OCI-LY3 (cell line): ENCODE measurements around the gene MAPT.

Experiments
- H2AFZ ChIP-seq: fragments of 200-600, 300-600 bp; shearing (Covaris generic); 2 replicates; pipeline ENCODE4 v1.6.0; 2014; ENCODE audit warnings: antibody characterized with exemption, low read depth, low read length
- H3K27ac ChIP-seq: fragments of 200-600, 300-600 bp; sonication (generic); 2 replicates; pipeline ENCODE4 v1.5.1; 2014; ENCODE audit warnings: mild to moderate bottlenecking, low read length, moderate library complexity, mixed read lengths
- H3K27me3 ChIP-seq: fragments of 200-600, 300-600 bp; sonication (generic); 2 replicates; pipeline ENCODE4 v1.6.1; 2014; ENCODE audit warnings: low read depth, low read length, mixed read lengths
- H3K36me3 ChIP-seq: fragments of 200-600, 300-600 bp; sonication (generic); replicated peaks from 2 replicates; pipeline ENCODE3; 2014; ENCODE audit warnings: low read depth, low read length, mixed read lengths
- H3K4me1 ChIP-seq: fragments of 300-600, 200-600 bp; sonication (generic); 2 replicates; pipeline ENCODE4 v1.6.1; 2014; ENCODE audit warnings: low read length, mixed read lengths
- H3K4me2 ChIP-seq: fragments of 200-600, 300-600 bp; sonication (generic); 2 replicates; pipeline ENCODE4 v1.6.1; 2014; ENCODE audit warnings: low read length, mixed read lengths
- H3K4me3 ChIP-seq: fragments of 300-600, 200-600 bp; sonication (generic); 2 replicates; pipeline ENCODE4 v1.5.1; 2014; ENCODE audit warnings: antibody characterized with exemption, mild to moderate bottlenecking, low read length, moderate library complexity
- H3K79me2 ChIP-seq: fragments of 300-600, 200-600 bp; shearing (Covaris generic); 2 replicates; pipeline ENCODE4 v1.6.1; 2014; ENCODE audit warnings: mild to moderate bottlenecking, low read length, mixed read lengths
- H3K9ac ChIP-seq: fragments of 300-600, 200-600 bp; shearing (Covaris generic); 2 replicates; pipeline ENCODE4 v1.6.0; 2014; ENCODE audit warnings: mild to moderate bottlenecking, low read length, moderate library complexity
- H3K9me3 ChIP-seq: fragments of 200-600, 300-600 bp; shearing (Covaris generic); 2 replicates; pipeline ENCODE4 v1.6.1; 2014; ENCODE audit warnings: low read length, mixed read lengths; ENCODE audit not compliant: insufficient read depth
- H4K20me1 ChIP-seq: fragments of 200-600, 300-600 bp; sonication (generic); 2 replicates; pipeline ENCODE4 v1.6.1; 2016; ENCODE audit warnings: low read length, mixed read lengths; ENCODE audit not compliant: insufficient read depth
- CTCF ChIP-seq: fragments of 200-600, 300-600 bp; sonication (generic); IDR thresholded peaks from 2 replicates; pipeline ENCODE4 v1.5.1; 2014; ENCODE audit warnings: antibody characterized with exemption, low read length, low read depth
- EZH2phosphoT487 ChIP-seq: fragments of 200-600 bp; shearing (Covaris generic); IDR thresholded peaks from 2 replicates; pipeline ENCODE4 v1.6.1; 2018; ENCODE audit warnings: antibody characterized with exemption, mixed run types, low read depth

MAPT gene

GRCh38 chr17:45874151-45874550, 20.2 kb upstream of the MAPT start:
- no peaks in the 10 kb centered on the region for H4K20me1 ChIP-seq
- H3K9me3 ChIP-seq: peaks cover 2% of the 10 kb centered on the region; the same call in 1 of the 2 replicates
- TF ChIP-seq EZH2phosphoT487 (no peak), CTCF (no peak)
- H3K4me3 ChIP-seq: no peak overlapping the region
- H3K27me3 ChIP-seq: peaks cover 18% of the 10 kb centered on the region; the same call in 1 of the 2 replicates
- H3K79me2 ChIP-seq: no peaks in the 10 kb centered on the region
- H3K36me3 ChIP-seq: no peaks in the 10 kb centered on the region
- no peak overlapping the region for H2AFZ ChIP-seq
- no peak overlapping the region for H3K27ac ChIP-seq
- H3K4me1 ChIP-seq: no peaks in the 10 kb centered on the region
- H3K4me2 ChIP-seq: no peak overlapping the region
- no peak overlapping the region for H3K9ac ChIP-seq

- Histone ChIP-seq H3K4me3 (no peak overlapping the region), H2AFZ (no peak overlapping the region), H3K4me1 (no peaks in the 10 kb centered on the region), H3K4me2 (no peak overlapping the region), H3K79me2 (no peaks in the 10 kb centered on the region), H3K9ac (no peak overlapping the region), H3K27me3 (peaks cover 18% of the 10 kb centered on the region; the same call in 1 of the 2 replicates), H4K20me1 (no peaks in the 10 kb centered on the region), H3K27ac (no peak overlapping the region), H3K9me3 (peaks cover 2% of the 10 kb centered on the region; the same call in 1 of the 2 replicates), H3K36me3 (no peaks in the 10 kb centered on the region)
- TF ChIP-seq CTCF: no peak
- TF ChIP-seq EZH2phosphoT487: no peak
These were observed 17.8 kb upstream of the MAPT start for GRCh38 chr17:45876539-45876938.

- Histone ChIP-seq H4K20me1 (no peaks in the 10 kb centered on the region), H2AFZ (no peak overlapping the region)
- TF ChIP-seq EZH2phosphoT487 (no peak), CTCF (no peak)
These were observed 16.9 kb upstream of the MAPT start for GRCh38 chr17:45877467-45877866.

GRCh38 chr17:45883063-45883462, 11.3 kb upstream of the MAPT start:
- Histone ChIP-seq H3K9ac (no peak overlapping the region), H3K4me1 (no peaks in the 10 kb centered on the region), H3K4me3 (no peak overlapping the region), H3K4me2 (no peak overlapping the region), H3K36me3 (no peaks in the 10 kb centered on the region), H2AFZ (no peak overlapping the region), H3K27me3 (0 out of 2 replicates have a peak, but pooled peaks cover 7% of the 10 kb centered on the region), H3K79me2 (no peaks in the 10 kb centered on the region), H3K9me3 (no peaks in the 10 kb centered on the region), H3K27ac (no peak overlapping the region), H4K20me1 (no peaks in the 10 kb centered on the region)
- TF ChIP-seq CTCF: no peak
- no peak for TF ChIP-seq EZH2phosphoT487

More at GRCh38 chr17:45877467-45877866, 16.9 kb upstream of the MAPT start:
- peaks cover 2% of the 10 kb centered on the region; the same call in 1 of the 2 replicates for H3K9me3 ChIP-seq
- no peak overlapping the region for H3K4me2 ChIP-seq
- peaks cover 14% of the 10 kb centered on the region; the same call in 1 of the 2 replicates for H3K27me3 ChIP-seq
- no peaks in the 10 kb centered on the region for H3K36me3 ChIP-seq
- no peaks in the 10 kb centered on the region for H3K4me1 ChIP-seq
- H3K79me2 ChIP-seq: no peaks in the 10 kb centered on the region
- H3K4me3 ChIP-seq: no peak overlapping the region
- no peak overlapping the region for H3K9ac ChIP-seq
- H3K27ac ChIP-seq: no peak overlapping the region
